ENCODE data around the gene CTXN1. TPM values are rescaled to one million over a fixed set of nuclear protein-coding genes. Genes with fewer than 3 reads are reported as not detected.

CTXN1 gene
- total RNA-seq, 2 experiments from 2014 or later: 0.23 TPM; not detected in 1

- H3K27ac Mint-ChIP-seq: no peak overlapping the region
- no peak for DNase-seq
- ATAC-seq: no peak
Observed at GRCh38 chr19:7927605-7928333, 1.8 kb upstream of the CTXN1 start.

GRCh38 chr19:7926727-7927604 is 1.0 kb upstream of the CTXN1 start:
- CTCF ChIA-PET: interaction anchor here (0.9 to 1.1 kb wide), 4 partner anchors 17 to 74 kb away, joined by 3 to 4 read pairs (median 3); partner anchors contain the start of genes MAP2K7 and TIMM44
- Mint-ChIP-seq H3K36me3 (peaks cover 4% of the 10 kb centered on the region), H3K9me3 (ENCODE audit: low read depth) (no peaks in the 10 kb centered on the region), H3K4me1 (peaks cover 12% of the 10 kb centered on the region), H3K4me3 (no peak overlapping the region), H3K27me3 (no peaks in the 10 kb centered on the region), H3K27ac (no peak overlapping the region)
- no peak for DNase-seq
- no peak for ATAC-seq

More at GRCh38 chr19:7927605-7928333, 1.8 kb upstream of the CTXN1 start:
- no peaks in the 10 kb centered on the region for H3K27me3 Mint-ChIP-seq
- no peaks in the 10 kb centered on the region for H3K9me3 Mint-ChIP-seq (ENCODE audit: low read depth)
- no peak overlapping the region for H3K4me3 Mint-ChIP-seq
- H3K36me3 Mint-ChIP-seq: no peaks in the 10 kb centered on the region
- CTCF ChIA-PET: interaction anchor here (0.9 to 3.7 kb wide), 3 partner anchors 17 to 75 kb away, joined by 3 to 40 read pairs (median 11); partner anchors contain the start of gene TIMM44
- H3K4me1 Mint-ChIP-seq: peaks cover 9% of the 10 kb centered on the region

GRCh38 chr19:7925171-7925851 is 624 bp downstream of the CTXN1 start:
- peaks cover 4% of the 10 kb centered on the region for H3K36me3 Mint-ChIP-seq
- H3K9me3 Mint-ChIP-seq (ENCODE audit: low read depth): no peaks in the 10 kb centered on the region
- H3K27me3 Mint-ChIP-seq: no peaks in the 10 kb centered on the region
- H3K4me3 Mint-ChIP-seq: peak overlapping the region; percentile 68
- H3K27ac Mint-ChIP-seq: no peak overlapping the region
- CTCF ChIA-PET: no interaction called here
- peak; percentile 34 for ATAC-seq
- peak; percentile 87 for DNase-seq
- peaks cover 20% of the 10 kb centered on the region for H3K4me1 Mint-ChIP-seq

- no peak overlapping the region for H3K27ac Mint-ChIP-seq
- no peaks in the 10 kb centered on the region for H3K27me3 Mint-ChIP-seq
- H3K9me3 Mint-ChIP-seq (ENCODE audit: low read depth): no peaks in the 10 kb centered on the region
- CTCF ChIA-PET: interaction anchor here (7.6 kb wide), 1 partner anchor 18 kb away, joined by 75 read pairs; the partner anchor contains the start of gene TIMM44
- H3K4me3 Mint-ChIP-seq: no peak overlapping the region
- H3K36me3 Mint-ChIP-seq: peaks cover 4% of the 10 kb centered on the region
- DNase-seq (no peak), ATAC-seq (no peak)
- H3K4me1 Mint-ChIP-seq: peaks cover 24% of the 10 kb centered on the region
Observed at GRCh38 chr19:7924651-7925170, 1.2 kb downstream of the CTXN1 start.

- H3K4me1 Mint-ChIP-seq: peaks cover 25% of the 10 kb centered on the region
- no peak for DNase-seq
- no peak for ATAC-seq
- no peak overlapping the region for H3K27ac Mint-ChIP-seq
- H3K36me3 Mint-ChIP-seq: peaks cover 4% of the 10 kb centered on the region
- CTCF ChIA-PET: interaction anchor here (0.7 to 7.6 kb wide), 3 partner anchors 9 to 71 kb away, joined by 3 to 75 read pairs (median 8); partner anchors contain the start of genes TGFBR3L and TIMM44
- no peaks in the 10 kb centered on the region for H3K9me3 Mint-ChIP-seq (ENCODE audit: low read depth)
- no peak overlapping the region for H3K4me3 Mint-ChIP-seq
- no peaks in the 10 kb centered on the region for H3K27me3 Mint-ChIP-seq
Observed at GRCh38 chr19:7924241-7924640, 1.7 kb downstream of the CTXN1 start.

- Mint-ChIP-seq H3K27ac (no peak overlapping the region), H3K4me1 (peaks cover 26% of the 10 kb centered on the region), H3K27me3 (peaks cover 2% of the 10 kb centered on the region), H3K9me3 (ENCODE audit: low read depth) (no peaks in the 10 kb centered on the region), H3K36me3 (peaks cover 4% of the 10 kb centered on the region), H3K4me3 (no peak overlapping the region)
- DNase-seq (no peak), ATAC-seq (no peak)
- CTCF ChIA-PET: interaction anchor here (0.7 to 7.6 kb wide), 6 partner anchors 8 to 70 kb away, joined by 3 to 75 read pairs (median 6); partner anchors contain the start of genes MAP2K7, TGFBR3L and TIMM44
Observed at GRCh38 chr19:7923295-7924191, 2.4 kb downstream of the CTXN1 start.

- H3K36me3 Mint-ChIP-seq: peaks cover 4% of the 10 kb centered on the region
- CTCF ChIA-PET: interaction anchor here (1.6 to 7.6 kb wide), 5 partner anchors 11 to 69 kb away, joined by 4 to 75 read pairs (median 8); partner anchors contain the start of genes MAP2K7 and TIMM44
- H3K4me3 Mint-ChIP-seq: no peak overlapping the region
- DNase-seq (no peak), ATAC-seq (no peak)
- H3K4me1 Mint-ChIP-seq: peaks cover 30% of the 10 kb centered on the region
- H3K27ac Mint-ChIP-seq: no peak overlapping the region
- peaks cover 9% of the 10 kb centered on the region for H3K27me3 Mint-ChIP-seq
- H3K9me3 Mint-ChIP-seq (ENCODE audit: low read depth): no peaks in the 10 kb centered on the region
Observed at GRCh38 chr19:7922836-7923195, 3.1 kb downstream of the CTXN1 start.

- Mint-ChIP-seq H3K4me3 (peak overlapping the region; percentile 12), H3K36me3 (peaks cover 4% of the 10 kb centered on the region), H3K27me3 (peaks cover 12% of the 10 kb centered on the region), H3K27ac (no peak overlapping the region), H3K9me3 (ENCODE audit: low read depth) (no peaks in the 10 kb centered on the region), H3K4me1 (peaks cover 31% of the 10 kb centered on the region)
- ATAC-seq (no peak), DNase-seq (no peak)
- CTCF ChIA-PET: interaction anchor here (1.0 to 7.6 kb wide), 8 partner anchors 7 to 241 kb away, joined by 4 to 75 read pairs (median 8); partner anchors contain the start of genes MAP2K7, TIMM44 and TRAPPC5
Observed at GRCh38 chr19:7921967-7922835, 3.7 kb downstream of the CTXN1 start.

GRCh38 chr19:7921302-7921966 is 4.5 kb downstream of the CTXN1 start:
- Mint-ChIP-seq H3K27ac (peak overlapping the region; percentile 92), H3K9me3 (ENCODE audit: low read depth) (no peaks in the 10 kb centered on the region), H3K4me1 (peaks cover 34% of the 10 kb centered on the region), H3K36me3 (peaks cover 4% of the 10 kb centered on the region), H3K27me3 (peaks cover 16% of the 10 kb centered on the region), H3K4me3 (peak overlapping the region; percentile 83)
- DNase-seq (no peak), ATAC-seq (no peak)
- CTCF ChIA-PET: interaction anchor here (1.0 to 7.6 kb wide), 8 partner anchors 8 to 241 kb away, joined by 3 to 75 read pairs (median 6); partner anchors contain the start of genes TIMM44 and TRAPPC5

- Mint-ChIP-seq H3K27ac (peak overlapping the region; percentile 92), H3K9me3 (ENCODE audit: low read depth) (no peaks in the 10 kb centered on the region), H3K36me3 (peaks cover 4% of the 10 kb centered on the region), H3K27me3 (peaks cover 20% of the 10 kb centered on the region), H3K4me3 (peak overlapping the region; percentile 83), H3K4me1 (peaks cover 31% of the 10 kb centered on the region)
- peak; percentile 99 for DNase-seq
- CTCF ChIA-PET: interaction anchor here (1.0 to 7.6 kb wide), 13 partner anchors 9 to 352 kb away, joined by 3 to 75 read pairs (median 5); partner anchors contain the start of genes MAP2K7 and TIMM44
- peak; percentile 64 for ATAC-seq
Observed at GRCh38 chr19:7920519-7921301, 5.2 kb downstream of the CTXN1 start.

Measured in activated CD8-positive, alpha-beta memory T cell treated with anti-CD3 and anti-CD28 coated beads, Interleukin-2, amount 10 ng/mL, durations not matched to agents 7 days and 5 days (primary cell).